ENCODE results near the gene EPX.
A peak's percentile ranks its signal among the peaks of the same experiment; 100 is the strongest.

Gene EPX

DNA sequence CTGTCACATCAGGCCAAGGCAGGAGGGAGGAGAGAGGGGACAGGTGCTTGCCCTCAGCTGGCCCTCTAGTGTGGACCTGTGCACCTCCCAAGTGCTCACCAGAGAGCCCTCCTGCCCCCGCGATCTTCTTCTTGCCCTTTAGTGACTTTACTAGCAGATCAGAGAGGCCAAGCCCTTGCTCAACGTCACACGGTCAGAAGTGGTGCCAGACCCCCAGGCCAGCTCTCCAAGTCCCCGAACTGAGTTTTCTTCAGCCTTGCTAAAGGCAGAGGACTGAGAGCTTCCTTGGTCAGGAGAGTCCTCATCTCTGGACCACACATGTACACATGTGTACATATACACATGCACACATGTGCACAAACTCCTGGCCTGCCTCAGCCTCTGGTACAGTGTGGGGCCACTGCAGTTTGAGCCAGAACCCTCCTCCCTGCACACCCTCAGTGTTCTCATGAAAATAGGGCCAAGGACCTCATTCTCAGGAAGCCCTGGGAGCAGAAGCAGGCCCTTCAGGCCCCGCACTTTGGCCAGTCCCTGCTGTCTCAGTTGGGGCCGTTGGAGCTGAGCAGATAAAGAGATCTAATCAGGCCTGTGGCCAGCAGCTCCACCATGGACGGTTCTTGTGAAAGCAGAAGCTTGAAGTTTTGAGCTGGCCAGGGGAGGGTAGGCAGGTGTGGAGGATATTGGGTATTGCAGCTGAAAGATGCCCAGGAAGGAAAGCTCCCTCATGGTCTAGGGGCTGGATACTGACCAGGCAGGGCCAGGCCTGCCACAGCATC, 7.4 kb upstream of the EPX start:
- no peak for DNase-seq (ENCODE audit: low read depth)

DNA sequence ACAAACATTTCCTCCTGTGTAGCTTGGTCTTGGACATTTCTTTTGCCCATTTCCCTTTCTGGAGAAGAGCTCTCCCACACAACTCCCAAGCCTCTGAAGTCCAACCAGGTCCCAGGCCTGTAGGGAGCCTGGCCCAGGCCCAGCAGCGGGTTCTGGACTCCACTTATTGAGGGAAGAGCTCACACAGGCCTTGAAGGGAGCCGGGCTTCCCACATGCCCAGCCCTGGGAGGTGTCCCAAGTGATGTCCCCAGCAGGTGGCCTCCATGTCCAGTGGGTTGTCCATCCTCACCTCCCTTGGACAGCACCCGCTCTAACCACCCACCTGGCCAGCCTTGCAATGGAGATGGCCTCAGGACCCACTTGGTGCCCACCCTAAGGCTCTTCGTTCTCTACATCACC, 5.9 kb upstream of the EPX start:
- no peak for DNase-seq (ENCODE audit: low read depth)

DNA sequence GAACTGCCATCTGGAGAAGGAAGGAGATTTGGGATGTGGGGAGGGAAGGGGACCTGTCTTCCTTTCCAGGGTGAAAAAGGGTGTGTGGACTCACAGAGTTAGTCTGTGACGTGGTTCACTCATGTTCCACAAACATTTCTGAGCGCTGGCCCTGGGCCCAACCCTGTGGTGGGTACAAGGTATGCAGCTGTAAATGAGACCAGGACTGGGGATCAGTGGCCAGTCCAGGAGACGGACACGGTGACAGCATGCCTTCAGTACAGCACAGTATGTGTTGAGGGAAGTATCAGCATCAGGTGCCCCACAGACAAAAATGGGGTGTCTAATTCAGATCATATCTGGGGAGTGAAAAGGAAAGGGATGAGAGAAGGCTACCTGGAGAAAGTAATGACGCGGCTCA, 5.5 kb upstream of the EPX start:
- no peak for DNase-seq (ENCODE audit: low read depth)

DNA sequence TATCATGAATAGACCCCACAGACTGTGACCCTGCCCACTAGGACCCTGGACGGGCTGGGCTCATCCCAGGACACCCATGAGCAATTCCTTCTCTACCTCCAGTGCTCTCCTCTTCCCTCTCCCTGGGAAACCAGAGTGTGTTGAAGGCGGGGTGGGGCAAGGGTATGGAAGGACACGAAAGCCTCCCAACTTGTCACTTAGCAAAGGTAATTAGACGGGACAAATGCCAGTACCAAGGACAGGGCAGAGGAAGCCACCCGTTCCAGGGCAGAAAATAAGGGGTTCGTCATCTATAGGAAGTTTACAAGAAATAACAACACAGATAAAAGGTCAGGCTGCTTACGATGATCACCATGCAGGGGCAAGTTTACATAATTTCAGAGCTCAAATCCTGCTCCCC, 4.9 kb upstream of the EPX start:
- DNase-seq (ENCODE audit: low read depth) = no peak

DNA sequence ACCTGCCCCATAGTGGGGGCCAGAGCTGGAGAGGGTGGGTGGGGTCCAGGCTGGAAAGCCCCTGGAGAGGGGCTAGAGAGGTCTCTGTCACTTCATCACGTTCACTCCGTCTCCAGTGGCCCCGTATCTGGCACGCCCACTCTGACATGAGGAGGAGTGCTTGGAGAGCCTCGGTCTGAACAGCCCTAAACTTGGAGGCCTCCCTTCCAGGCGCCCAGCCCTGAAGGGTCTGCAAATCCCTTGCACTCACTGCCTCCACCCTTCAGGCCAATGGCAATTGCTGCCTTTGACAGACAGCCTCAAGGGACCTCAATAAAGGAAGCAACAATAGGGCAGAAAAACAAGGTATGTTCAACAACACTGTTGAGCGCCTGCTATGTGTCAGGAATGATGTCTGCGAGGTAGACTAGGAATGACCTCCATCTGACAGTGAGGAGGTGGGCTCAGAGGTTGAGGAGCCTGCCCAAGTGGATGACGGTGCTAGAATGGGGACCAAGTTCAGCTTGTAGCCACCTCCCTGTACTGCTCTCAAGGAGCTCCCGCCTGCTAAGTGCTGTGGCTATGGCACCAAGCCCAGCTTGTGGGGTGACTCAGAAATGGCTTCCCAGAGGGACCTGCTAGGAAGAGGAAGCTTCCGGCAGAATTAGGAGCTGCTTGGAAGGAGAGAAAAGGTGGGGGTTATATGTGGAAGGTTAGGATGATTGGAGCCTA, 2.9 kb upstream of the EPX start:
- DNase-seq (ENCODE audit: low read depth) = peak; percentile 89

DNA sequence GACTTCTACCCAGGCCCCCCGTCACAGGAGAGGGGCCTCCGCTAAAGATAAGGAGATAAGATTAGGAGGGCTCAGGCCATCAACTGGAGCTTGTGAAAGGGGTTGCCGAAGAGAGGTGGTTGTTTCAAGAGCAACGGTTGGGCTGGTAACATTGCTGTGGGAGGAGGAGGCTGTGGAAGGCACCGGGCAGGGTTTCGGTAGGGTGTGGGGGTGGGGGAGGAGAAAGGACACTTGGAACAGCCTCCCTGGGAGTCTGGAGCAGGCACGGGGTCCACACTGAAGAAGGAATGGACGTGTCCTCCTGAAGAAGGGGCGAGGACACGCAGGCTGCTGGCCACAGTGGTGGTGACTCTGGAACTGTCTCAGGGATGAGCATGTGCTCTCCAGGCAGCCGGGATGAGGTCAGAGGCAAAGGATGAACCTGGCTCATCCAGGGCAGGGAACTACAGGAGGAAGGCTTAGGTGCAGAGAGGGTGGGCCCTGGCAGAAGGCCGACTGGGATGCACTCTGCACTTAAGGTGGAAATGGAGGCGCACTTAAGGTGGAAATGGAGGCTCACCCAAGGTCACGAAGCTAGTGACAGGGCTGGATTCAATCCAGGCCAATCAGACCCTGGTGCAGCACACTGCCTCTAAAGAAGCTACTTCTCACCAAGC, 1.2 kb upstream of the EPX start:
- peak; percentile 16 for DNase-seq (ENCODE audit: low read depth)

DNA sequence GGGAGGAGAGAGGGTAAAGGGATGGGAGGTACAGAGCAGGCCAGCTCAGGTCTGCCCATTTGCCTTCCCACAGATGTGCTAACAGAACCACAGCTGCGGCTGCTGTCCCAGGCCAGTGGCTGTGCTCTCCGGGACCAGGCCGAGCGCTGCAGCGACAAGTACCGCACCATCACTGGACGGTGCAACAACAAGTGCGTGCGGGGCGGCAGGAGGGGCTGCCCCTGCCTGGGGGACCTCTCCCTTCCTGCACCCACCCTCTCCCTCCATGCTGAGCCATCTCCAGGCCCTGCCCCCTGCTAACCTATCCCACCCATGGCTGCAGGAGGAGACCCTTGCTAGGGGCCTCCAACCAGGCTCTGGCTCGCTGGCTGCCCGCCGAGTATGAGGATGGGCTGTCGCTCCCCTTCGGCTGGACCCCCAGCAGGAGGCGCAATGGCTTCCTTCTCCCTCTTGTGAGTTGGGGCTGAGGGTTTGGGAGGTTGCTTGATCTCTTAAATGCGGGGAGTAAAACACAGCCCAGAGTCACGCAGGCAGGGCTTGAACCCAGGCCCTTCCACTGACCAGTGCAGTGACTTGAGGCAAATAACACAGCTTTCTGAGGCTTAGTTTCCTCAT, 1.2 kb downstream of the EPX start:
- DNase-seq (ENCODE audit: low read depth) = no peak

DNA sequence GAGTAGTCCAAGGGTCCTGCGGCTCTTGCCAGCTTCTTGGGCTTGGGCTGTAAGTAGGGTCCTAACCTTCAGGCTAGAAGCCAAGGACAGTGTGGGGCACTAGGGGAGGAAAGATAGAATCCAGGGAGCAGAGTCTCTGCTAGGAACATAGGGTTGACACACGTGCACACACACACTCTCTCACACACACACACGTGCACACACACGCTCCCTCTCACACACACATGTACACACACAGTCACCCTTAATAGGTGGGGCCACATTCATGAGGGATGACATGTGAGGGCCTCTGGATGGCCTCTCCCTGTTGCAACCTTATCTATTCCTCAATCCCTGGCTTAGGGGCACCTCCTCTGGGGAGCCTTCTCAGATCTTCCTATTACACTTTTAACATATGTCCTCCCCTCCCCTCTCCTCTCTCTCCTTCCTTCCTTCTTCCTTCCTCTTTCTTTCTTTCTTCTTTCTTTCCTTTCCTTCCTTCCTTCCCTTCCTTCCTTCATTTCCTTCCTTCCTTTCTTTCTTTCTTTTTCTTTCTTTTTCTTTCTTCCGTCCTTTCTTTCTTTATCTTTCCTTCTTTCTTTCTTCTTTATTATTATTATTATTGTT, 3.1 kb downstream of the EPX start:
- DNase-seq (ENCODE audit: low read depth) = no peak

DNA sequence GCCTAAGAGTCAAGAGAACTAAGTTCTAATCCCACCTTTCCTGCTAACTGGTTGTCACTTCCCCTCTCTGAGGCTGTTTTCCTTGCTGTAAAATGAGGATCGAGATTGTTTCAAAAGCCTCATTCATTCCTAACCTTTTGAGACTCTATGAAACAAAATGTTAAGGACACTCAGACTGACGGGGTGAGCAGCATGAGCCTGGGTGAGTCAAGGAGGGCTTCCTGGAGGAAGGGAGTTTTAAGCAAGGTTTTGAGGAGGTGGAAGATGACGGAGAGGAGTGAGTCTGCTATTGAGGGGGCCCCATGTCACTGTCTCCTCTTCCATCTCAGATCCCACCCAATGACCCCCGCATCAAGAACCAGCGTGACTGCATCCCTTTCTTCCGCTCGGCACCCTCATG, 4.1 kb downstream of the EPX start:
- DNase-seq (ENCODE audit: low read depth) = no peak

DNA sequence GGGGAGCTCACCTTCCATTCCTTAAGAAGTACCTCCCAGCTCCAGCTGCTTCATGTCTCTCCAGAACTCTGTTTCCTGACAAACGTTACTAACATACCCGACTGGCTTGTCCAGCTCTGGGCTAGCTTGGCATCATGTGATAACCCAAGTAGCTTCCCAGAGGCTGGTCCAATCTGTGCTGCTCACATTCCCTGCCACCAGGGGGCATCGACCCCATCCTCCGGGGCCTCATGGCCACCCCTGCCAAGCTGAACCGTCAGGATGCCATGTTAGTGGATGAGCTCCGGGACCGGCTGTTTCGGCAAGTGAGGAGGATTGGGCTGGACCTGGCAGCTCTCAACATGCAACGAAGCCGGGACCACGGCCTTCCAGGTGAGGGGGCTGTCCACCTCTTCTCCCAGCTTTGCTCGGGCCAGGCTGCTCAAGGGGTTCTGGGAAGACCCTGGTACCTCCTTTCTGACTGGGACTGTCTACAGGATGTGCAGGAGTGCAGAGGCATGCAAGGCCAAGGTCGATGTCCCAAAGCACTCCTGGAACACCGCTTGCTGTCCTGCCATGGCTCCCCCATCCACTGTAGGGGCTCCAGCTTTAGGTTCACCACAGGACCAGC, 7.6 kb downstream of the EPX start:
- DNase-seq (ENCODE audit: low read depth) = peak; percentile 75

DNA sequence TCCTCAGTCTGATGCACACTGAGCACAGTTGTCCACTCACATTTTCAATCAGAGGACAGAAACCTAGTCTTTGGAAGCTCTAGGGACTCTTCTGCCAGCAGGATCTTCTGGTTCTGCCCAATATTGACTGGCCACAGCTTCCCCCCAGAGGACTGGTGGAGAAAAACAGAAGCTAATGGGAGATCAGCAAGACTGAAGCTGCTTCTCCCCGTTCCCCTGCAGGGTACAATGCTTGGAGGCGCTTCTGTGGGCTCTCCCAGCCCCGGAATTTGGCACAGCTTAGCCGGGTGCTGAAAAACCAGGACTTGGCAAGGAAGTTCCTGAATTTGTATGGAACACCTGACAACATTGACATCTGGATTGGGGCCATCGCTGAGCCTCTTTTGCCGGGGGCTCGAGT, 10.3 kb downstream of the EPX start:
- DNase-seq (ENCODE audit: low read depth) = no peak

DNA sequence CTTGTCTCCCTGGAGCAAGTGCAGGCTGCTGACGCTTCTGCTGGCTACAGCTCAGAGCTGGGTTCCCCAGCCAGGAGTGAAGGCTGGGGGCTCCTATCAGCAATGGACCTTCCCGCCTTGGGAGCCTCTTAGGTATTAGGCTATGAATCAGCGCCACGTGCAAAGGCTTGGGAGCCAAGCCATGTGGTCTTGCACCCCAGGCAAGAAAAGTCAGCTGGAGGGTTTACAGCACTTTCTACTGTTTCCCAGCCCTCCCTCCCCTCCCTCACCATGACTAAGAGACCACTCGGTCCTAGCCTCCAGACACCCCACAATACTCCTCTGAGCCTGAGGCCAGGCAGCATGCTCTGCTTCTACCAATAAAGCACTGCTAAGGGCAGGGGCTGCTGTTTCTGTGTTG, 12.3 kb downstream of the EPX start:
- DNase-seq (ENCODE audit: low read depth) = peak; percentile 37

DNA sequence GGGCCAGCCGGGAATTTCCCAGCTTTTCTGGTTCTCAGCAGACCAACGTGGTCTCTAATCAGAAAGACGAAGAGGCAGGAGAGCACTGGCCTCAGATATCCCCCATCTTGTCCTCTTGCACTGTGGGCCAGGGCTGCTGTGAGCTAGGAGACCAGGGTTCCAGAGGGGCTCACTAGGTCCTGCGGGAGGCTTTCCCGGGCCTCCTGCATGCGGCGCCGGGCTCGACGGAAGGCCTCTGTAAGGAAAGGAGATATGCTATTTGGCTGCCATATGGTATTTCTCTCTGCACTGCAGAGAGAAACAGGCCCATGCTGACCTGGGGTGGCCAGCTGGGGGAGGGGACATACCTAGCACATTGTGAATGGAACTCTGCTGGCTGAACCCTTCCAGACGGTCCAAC, 13.4 kb downstream of the EPX start:
- no peak for DNase-seq (ENCODE audit: low read depth)

DNA sequence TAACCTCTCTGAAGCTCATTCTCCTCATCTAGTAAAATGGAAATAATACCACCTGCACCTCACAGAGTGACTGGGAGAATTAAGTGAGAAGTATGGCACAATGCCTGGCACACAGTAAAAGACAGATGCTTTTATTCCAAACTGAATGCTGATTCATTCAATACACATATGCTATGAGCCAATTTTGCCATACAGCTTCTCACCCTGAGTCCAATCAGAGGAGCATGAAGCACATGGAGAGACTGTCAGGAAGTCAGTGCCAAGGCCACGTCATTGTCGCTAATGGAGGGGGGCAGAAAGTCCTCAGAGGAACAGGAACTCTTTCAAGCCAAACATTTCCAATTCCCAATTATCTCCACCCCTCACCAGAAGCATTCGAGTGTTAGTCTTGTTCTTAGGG, 14.9 kb downstream of the EPX start:
- no peak for DNase-seq (ENCODE audit: low read depth)

DNA sequence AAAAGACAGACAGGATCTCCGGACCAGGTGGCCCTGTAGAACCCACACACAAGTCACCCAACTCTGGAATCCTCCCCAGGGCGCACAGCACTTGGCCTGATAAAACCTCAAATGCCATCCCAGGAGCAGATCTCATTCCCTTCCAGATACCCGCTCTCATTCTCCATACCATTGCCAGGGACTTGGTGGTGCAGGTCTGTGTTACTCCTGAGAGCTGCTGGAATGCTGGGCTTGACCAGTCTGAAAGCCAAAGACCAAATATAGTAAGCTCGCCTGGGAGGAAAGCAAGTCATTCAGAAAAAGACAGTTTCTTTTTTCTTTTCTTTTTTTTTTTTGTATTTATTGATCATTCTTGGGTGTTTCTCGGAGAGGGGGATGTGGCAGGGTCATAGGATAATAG, 15.8 kb downstream of the EPX start:
- no peak for DNase-seq (ENCODE audit: low read depth)

DNA sequence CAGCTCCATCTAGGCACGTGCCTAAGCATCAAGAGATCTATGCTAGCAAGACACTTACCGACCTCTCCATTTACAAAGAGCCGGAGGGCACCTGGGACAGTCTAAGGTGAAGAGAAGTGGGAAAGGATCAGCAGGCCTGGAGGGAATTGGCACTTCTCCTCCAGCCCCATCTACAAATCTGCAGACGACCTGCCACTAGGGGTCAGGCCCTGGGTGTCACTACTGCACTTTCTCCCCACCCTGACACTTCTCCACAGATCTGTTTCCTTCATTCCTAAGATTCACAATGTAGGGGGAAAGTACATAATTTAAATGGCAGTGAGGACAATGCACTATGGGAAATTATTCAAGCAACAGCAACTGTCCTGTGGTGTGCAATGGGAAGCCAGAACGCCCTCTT, 18.4 kb downstream of the EPX start:
- no peak for DNase-seq (ENCODE audit: low read depth)

DNA sequence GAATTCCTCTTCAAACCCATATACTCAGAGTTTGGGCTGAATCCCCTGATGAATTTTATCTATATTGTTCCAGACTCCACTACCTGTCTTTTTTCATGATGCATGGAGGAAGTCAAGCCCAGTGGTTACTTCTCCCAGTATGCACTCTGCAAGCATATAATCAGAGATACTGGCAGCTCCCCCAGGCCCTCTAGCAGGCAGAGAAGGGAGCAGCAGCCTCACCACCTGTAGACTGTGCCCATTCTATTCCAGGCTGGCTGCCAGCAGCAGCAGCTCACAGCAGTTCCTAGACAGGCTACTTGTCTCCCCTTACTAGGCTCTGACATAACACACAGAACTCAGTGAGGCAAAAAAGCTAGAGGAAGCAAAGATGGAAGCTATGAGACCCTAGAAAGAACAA, 23.2 kb downstream of the EPX start:
- peak; percentile 13 for DNase-seq (ENCODE audit: low read depth)

DNA sequence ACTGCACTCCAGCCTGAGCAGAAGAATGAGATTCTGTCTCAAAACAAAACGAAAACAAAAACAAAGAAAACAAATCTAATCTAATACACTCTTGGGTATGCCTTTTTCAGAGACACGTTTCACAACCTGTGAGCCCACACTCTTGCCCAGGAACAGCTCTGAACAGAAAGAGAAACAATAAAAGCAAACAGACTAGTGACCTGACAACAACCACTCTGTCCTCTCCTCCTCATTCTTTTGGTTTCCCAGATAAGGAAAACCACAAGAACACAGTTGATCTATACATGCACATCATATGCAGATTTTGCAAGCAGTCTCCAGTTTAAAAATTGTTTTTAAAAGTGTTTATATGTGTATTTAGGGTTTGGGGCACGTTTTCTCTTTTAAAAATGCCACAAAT, 25.2 kb downstream of the EPX start:
- DNase-seq (ENCODE audit: low read depth) = no peak

DNA sequence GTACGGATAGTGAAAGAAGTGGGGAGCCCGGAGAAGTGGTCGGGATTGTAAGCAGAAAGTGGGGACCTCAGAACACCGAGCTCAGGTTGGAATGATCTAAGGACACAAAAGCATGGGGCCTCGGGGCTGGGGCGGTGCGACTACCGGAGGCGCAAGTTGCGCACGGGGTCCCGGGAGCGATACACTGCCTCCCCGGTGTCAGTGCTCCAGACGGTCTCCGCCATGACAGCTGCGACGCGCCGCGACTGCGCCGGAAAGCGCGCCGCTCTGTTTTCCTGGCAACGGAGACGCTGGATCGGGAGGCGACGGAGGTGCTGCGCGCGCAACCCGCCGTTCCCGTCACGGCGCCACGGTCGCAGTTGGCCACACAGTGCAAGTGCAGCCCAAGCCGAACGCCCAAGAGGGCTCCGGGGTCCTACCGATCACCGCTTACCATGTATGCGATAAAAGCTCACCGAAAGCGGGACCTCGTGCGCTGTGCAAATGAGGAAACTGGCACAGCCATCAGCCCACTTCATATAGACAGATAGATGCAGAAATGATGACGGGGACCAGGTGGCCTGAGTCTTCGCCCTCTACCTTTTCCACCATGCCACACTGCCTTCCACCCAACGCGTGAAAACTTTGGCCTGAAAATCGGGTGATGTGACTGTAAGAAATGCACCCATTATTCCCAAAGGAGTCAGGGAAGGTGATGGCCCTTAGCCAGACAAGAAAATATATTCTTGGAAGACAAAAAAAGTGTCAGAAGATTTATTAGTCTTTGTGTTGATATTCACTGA, 26.7 kb downstream of the EPX start, which contains the start of gene MKS1:
TSS of gene MKS1 (minus strand) at position 249 of the 782 bp plus-strand sequence. CDS start at position 224, 25 bp downstream.
- DNase-seq (ENCODE audit: low read depth) = peak; percentile 94

DNA sequence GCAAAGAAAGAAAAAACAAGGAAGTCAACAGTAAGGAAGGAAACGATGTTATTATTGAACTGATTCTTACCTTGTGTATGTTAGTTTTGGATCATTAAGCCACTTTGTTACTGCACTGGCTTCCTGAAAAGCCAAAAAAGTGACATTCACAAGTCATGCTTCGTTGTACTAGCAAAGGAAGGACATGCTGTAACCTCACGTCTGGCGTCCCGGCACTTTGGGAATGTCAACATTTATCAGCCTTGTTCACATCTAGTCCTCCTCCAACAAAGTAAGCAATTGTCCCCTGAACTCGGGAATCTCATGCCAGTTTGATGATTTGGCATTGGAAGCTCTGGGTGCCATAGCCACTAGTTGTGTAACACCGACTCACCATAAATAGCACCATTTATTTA, 27.3 kb downstream of the EPX start:
- DNase-seq (ENCODE audit: low read depth) = peak; percentile 19

DNA sequence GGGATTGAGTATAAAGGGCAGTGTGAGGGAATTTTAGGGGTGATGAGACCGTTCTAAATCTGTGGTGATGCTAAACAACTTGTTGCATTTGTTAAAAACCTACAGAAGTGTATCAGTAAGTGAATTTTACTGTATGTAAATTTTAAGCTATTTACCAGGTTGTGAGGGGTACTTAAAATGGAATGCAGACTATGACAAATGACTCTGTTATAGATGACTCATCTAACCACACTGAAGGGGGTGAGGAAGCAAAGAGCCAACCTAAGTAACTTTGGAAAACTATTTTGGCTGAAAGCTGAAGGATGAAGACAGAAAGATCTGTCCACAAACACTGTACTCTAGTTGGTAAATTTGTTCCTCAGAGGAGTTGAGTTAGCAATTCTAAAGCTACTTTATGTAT, 31.8 kb downstream of the EPX start:
- DNase-seq (ENCODE audit: low read depth) = peak; percentile 92
